MM.1S (cell line): ENCODE data around the gene NFIX.

Experiments used
- DNase-seq: peaks from one replicate; pipeline ENCODE4 v3.0.0-alpha.2; 2015
- H2AFZ ChIP-seq: fragments of 300-600 bp; sonication (generic); 2 replicates; pipeline ENCODE4 v1.6.0; 2016; ENCODE audit warnings: antibody characterized with exemption, low read length
- H3F3A ChIP-seq: fragments of 300-600 bp; sonication (generic); 2 replicates; pipeline ENCODE4 v1.6.1; 2016; ENCODE audit warnings: mild to moderate bottlenecking, antibody characterized with exemption, low read length, moderate library complexity, mixed read lengths; ENCODE audit not compliant: insufficient read depth
- H3K27ac ChIP-seq: fragments of 300-600 bp; sonication (generic); 2 replicates; pipeline ENCODE4 v1.5.1; 2016; ENCODE audit warnings: mild to moderate bottlenecking, low read length
- H3K27me3 ChIP-seq: fragments of 300-600 bp; sonication (generic); replicated peaks from 2 replicates; pipeline ENCODE4 v1.6.0; 2016; ENCODE audit warnings: low read length; ENCODE audit not compliant: insufficient read depth
- H3K36me3 ChIP-seq: fragments of 300-600 bp; sonication (generic); replicated peaks from 2 replicates; pipeline ENCODE4 v1.6.1; 2016; ENCODE audit warnings: mild to moderate bottlenecking, low read length, mixed read lengths; ENCODE audit not compliant: insufficient read depth
- H3K4me1 ChIP-seq: fragments of 300-600 bp; sonication (generic); 2 replicates; pipeline ENCODE4 v1.6.1; 2016; ENCODE audit warnings: low read length, mixed read lengths
- H3K4me2 ChIP-seq: fragments of 300-600 bp; sonication (generic); 2 replicates; pipeline ENCODE4 v1.6.0; 2016; ENCODE audit warnings: low read depth, low read length
- H3K4me3 ChIP-seq: fragments of 300-600 bp; sonication (generic); 2 replicates; pipeline ENCODE4 v1.5.1; 2016; ENCODE audit warnings: low read length, mixed read lengths
- H3K79me2 ChIP-seq: fragments of 300-600 bp; sonication (generic); 2 replicates; pipeline ENCODE4 v1.6.1; 2016; ENCODE audit warnings: mixed run types, low read length, mixed read lengths
- H3K9ac ChIP-seq: fragments of 300-600 bp; sonication (generic); 2 replicates; pipeline ENCODE4 v1.6.1; 2016; ENCODE audit warnings: low read length, mixed read lengths
- H3K9me2 ChIP-seq: fragments of 300-600 bp; sonication (generic); replicated peaks from 2 replicates; pipeline ENCODE4 v1.6.1; 2016; ENCODE audit warnings: mild to moderate bottlenecking, low read length, mixed read lengths; ENCODE audit not compliant: insufficient read depth
- H3K9me3 ChIP-seq: fragments of 300-600 bp; sonication (generic); replicated peaks from 2 replicates; pipeline ENCODE4 v1.6.1; 2016; ENCODE audit warnings: mild to moderate bottlenecking, low read length, mixed read lengths; ENCODE audit not compliant: insufficient read depth
- H4K20me1 ChIP-seq: fragments of 300-600 bp; sonication (generic); 2 replicates; pipeline ENCODE4 v1.6.1; 2016; ENCODE audit warnings: mild to moderate bottlenecking, low read length, moderate library complexity, mixed read lengths; ENCODE audit not compliant: insufficient read depth
- EZH2 ChIP-seq: fragments of 300-600 bp; sonication (generic); optimal IDR thresholded peaks from 2 replicates; pipeline ENCODE3; 2017; ENCODE audit warnings: low read depth, mild to moderate bottlenecking, antibody characterized with exemption, low read length, mixed read lengths
- EZH2phosphoT487 ChIP-seq: fragments of 300-600 bp; sonication (generic); IDR thresholded peaks from 2 replicates; pipeline ENCODE4 v1.6.1; 2018; ENCODE audit warnings: antibody characterized with exemption, low read length
- TF ChIP-seq, protein P1 (sequence below): fragments of 300-600 bp; sonication (generic); IDR thresholded peaks from 2 replicates; pipeline ENCODE4 v1.5.1; 2016; ENCODE audit warnings: antibody characterized with exemption, low read length, mixed read lengths

NFIX gene

DNA sequence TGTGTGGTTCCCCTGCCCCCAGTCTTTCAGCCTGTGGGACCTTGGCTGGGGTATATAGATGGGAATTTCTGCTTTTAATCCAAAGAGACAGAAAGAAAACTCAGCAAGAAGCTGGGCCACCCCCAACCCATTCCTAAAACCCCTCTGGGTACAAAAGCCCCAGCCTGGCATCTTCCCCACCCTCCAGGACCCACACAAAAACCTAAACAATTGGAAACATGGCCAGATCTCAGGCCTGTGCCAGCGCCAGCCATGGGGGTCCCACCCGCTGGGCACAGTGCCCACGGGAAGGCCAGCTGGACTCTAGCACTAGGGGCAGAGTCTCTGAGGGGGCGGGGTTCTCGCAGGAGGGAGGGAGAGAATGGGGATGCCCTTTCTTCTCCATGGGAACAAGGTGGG is 98.8 kb downstream of the NFIX start:
- H3K9me2 ChIP-seq, result no peaks in the 10 kb centered on the region
- no peaks in the 10 kb centered on the region for H3K9me3 ChIP-seq
- H3K4me3 ChIP-seq, result no peak overlapping the region
- H3K27me3 ChIP-seq, result peaks cover 49% of the 10 kb centered on the region
- no peak for TF ChIP-seq EZH2phosphoT487
- no peak for TF ChIP-seq EZH2
- TF ChIP-seq, protein P1, sequence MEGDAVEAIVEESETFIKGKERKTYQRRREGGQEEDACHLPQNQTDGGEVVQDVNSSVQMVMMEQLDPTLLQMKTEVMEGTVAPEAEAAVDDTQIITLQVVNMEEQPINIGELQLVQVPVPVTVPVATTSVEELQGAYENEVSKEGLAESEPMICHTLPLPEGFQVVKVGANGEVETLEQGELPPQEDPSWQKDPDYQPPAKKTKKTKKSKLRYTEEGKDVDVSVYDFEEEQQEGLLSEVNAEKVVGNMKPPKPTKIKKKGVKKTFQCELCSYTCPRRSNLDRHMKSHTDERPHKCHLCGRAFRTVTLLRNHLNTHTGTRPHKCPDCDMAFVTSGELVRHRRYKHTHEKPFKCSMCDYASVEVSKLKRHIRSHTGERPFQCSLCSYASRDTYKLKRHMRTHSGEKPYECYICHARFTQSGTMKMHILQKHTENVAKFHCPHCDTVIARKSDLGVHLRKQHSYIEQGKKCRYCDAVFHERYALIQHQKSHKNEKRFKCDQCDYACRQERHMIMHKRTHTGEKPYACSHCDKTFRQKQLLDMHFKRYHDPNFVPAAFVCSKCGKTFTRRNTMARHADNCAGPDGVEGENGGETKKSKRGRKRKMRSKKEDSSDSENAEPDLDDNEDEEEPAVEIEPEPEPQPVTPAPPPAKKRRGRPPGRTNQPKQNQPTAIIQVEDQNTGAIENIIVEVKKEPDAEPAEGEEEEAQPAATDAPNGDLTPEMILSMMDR, result no peak
- H3K27ac ChIP-seq, result no peak overlapping the region
- DNase-seq, result no peak
- no peaks in the 10 kb centered on the region for H3K79me2 ChIP-seq
- H3K4me2 ChIP-seq, result no peak overlapping the region
- H3F3A ChIP-seq, result peaks cover 8% of the 10 kb centered on the region
- H4K20me1 ChIP-seq, result no peaks in the 10 kb centered on the region
- H3K9ac ChIP-seq, result no peak overlapping the region
- H3K36me3 ChIP-seq, result no peaks in the 10 kb centered on the region
- peaks cover 17% of the 10 kb centered on the region for H3K4me1 ChIP-seq
- H2AFZ ChIP-seq, result no peak overlapping the region

DNA sequence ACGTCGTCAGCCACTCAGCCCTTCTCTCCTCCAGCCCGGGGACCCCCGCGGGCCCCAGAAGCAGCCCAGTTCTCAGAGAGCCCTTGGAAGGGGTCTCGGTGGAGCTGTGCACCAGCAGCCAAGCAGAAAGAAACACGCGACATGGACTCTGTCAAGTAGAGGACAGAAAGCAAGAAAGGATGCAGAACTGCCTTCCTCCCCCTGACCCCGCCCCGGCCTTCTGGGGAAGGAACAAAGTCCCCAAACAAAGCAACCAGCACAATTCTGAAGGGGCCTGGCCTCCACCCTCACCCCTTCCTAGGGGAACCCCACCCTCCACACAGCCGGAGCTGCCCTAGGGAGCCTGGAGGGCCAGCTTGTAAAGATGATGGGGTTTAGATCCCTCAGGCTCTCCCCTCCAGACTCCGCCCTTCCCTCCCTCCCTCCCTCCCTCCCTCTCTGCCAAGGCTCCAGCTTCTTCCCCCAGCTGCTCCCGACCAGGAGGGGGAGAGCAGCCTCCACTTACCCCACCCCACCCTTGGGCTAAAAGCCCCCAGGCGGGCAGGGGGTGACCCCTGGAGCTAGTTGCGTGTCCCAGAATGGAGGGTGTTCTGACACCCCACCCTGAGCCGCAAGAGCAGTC is 99.6 kb downstream of the NFIX start:
- no peak overlapping the region for H3K27ac ChIP-seq
- H3K27me3 ChIP-seq, result peaks cover 50% of the 10 kb centered on the region
- H3K9ac ChIP-seq, result no peak overlapping the region
- H3K36me3 ChIP-seq, result no peaks in the 10 kb centered on the region
- DNase-seq, result no peak
- no peaks in the 10 kb centered on the region for H3K9me3 ChIP-seq
- H3K4me1 ChIP-seq, result peaks cover 22% of the 10 kb centered on the region
- no peaks in the 10 kb centered on the region for H3K9me2 ChIP-seq
- no peaks in the 10 kb centered on the region for H3K79me2 ChIP-seq
- H2AFZ ChIP-seq, result no peak overlapping the region
- H3K4me3 ChIP-seq, result peak overlapping the region; percentile 57; the same call in 1 of the 2 replicates
- peak overlapping the region; percentile 94 for H3K4me2 ChIP-seq
- H3F3A ChIP-seq, result peaks cover 13% of the 10 kb centered on the region
- TF ChIP-seq, protein P1, result no peak
- no peak for TF ChIP-seq EZH2phosphoT487
- no peak for TF ChIP-seq EZH2
- no peaks in the 10 kb centered on the region for H4K20me1 ChIP-seq

DNA sequence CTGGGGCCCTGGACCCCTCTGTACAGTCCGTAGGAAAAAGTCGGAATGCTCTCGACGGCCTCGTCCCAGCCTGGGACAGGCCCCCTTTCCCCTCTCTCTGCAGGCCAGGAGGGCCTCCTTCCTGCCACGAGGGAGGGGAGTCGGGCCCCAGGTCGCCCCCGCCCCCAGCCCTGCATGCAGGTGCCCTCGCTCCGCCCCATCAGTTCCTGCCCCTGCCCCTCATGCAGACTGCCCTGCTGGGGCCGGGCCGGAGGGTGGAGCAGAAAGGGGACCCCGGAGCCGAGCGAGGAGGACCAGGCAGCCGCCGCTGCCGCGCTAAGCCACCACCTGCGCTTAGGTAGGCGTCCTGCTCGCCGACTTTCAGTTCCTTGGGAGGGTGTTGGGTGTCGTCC is 100.1 kb downstream of the NFIX start:
- peaks cover 50% of the 10 kb centered on the region for H3K27me3 ChIP-seq
- peak overlapping the region; percentile 94 for H3K4me2 ChIP-seq

More for the DNA sequence above, 100.1 kb downstream of the NFIX start:
- no peak for TF ChIP-seq EZH2phosphoT487
- TF ChIP-seq, protein P1, result no peak
- TF ChIP-seq EZH2, result no peak
- Histone ChIP-seq H3F3A (peaks cover 19% of the 10 kb centered on the region), H3K9ac (no peak overlapping the region), H3K27ac (no peak overlapping the region), H3K9me3 (no peaks in the 10 kb centered on the region), H2AFZ (no peak overlapping the region), H3K4me1 (peaks cover 26% of the 10 kb centered on the region), H3K79me2 (no peaks in the 10 kb centered on the region), H3K36me3 (no peaks in the 10 kb centered on the region), H3K4me3 (peak overlapping the region; percentile 57), H4K20me1 (no peaks in the 10 kb centered on the region), H3K9me2 (no peaks in the 10 kb centered on the region)
- DNase-seq, result peak; percentile 35
